ENCODE data around the gene NT5DC4.

DNA sequence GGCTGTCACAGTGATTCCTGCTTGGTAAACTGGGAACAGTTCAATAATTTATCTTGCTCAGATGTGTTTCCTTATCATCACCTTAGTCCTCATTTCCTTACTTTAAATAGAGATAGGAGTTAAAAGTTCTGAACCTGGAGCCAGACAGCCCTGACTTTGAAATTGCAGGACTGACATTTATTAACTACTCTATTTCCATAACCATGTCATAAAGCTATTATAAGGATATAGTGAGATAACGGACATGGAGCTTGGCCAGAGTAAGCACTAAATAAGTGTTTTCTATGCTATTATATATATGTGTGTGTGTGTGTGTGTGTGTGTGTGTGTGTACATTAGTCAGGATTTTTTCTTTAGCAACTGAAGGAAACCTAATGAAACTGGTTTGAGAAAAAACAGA, 13.1 kb downstream of the NT5DC4 start:
- TF ChIP-seq ZNF70 (CRISPR knock-in tag; IDR thresholded peaks at IDR 0.05) (no peak), PPARA (CRISPR knock-in tag; IDR thresholded peaks at IDR 0.05; ENCODE audit: borderline replicate concordance) (no peak)
- TF ChIP-seq, protein P1, sequence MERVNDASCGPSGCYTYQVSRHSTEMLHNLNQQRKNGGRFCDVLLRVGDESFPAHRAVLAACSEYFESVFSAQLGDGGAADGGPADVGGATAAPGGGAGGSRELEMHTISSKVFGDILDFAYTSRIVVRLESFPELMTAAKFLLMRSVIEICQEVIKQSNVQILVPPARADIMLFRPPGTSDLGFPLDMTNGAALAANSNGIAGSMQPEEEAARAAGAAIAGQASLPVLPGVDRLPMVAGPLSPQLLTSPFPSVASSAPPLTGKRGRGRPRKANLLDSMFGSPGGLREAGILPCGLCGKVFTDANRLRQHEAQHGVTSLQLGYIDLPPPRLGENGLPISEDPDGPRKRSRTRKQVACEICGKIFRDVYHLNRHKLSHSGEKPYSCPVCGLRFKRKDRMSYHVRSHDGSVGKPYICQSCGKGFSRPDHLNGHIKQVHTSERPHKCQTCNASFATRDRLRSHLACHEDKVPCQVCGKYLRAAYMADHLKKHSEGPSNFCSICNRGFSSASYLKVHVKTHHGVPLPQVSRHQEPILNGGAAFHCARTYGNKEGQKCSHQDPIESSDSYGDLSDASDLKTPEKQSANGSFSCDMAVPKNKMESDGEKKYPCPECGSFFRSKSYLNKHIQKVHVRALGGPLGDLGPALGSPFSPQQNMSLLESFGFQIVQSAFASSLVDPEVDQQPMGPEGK (CRISPR knock-in tag; IDR thresholded peaks at IDR 0.05; ENCODE audit: borderline replicate concordance), result no peak
- TF ChIP-seq, protein P2, sequence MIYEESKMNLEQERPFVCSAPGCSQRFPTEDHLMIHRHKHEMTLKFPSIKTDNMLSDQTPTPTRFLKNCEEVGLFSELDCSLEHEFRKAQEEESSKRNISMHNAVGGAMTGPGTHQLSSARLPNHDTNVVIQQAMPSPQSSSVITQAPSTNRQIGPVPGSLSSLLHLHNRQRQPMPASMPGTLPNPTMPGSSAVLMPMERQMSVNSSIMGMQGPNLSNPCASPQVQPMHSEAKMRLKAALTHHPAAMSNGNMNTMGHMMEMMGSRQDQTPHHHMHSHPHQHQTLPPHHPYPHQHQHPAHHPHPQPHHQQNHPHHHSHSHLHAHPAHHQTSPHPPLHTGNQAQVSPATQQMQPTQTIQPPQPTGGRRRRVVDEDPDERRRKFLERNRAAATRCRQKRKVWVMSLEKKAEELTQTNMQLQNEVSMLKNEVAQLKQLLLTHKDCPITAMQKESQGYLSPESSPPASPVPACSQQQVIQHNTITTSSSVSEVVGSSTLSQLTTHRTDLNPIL (CRISPR knock-in tag; IDR thresholded peaks at IDR 0.05; ENCODE audit: low read depth), result no peak

Data from SK-N-SH treated with all-trans-retinoic acid at 6 μM for 48 hours (cell line).